WI38 (cell line): Measurements from ENCODE around the gene MT1M.

ENCODE experiments used
- H3K4me3 ChIP-seq: 2 replicates; pipeline ENCODE4 v1.5.1; 2011; ENCODE audit warnings: low read depth, mild to moderate bottlenecking, control low read depth, low read length
- CTCF ChIP-seq: IDR thresholded peaks from 2 replicates; pipeline ENCODE4 v1.5.1; 2012; ENCODE audit warnings: low read depth, mild to moderate bottlenecking, control low read depth, low read length

MT1M gene

GRCh38 chr16:56631197-56631596, 1.3 kb upstream of the MT1M start:
- no peak for TF ChIP-seq CTCF
- H3K4me3 ChIP-seq = no peak overlapping the region

GRCh38 chr16:56631832-56632155, 665 bp upstream of the MT1M start:
- no peak overlapping the region for H3K4me3 ChIP-seq
- TF ChIP-seq CTCF = no peak

GRCh38 chr16:56632848-56633365, 448 bp downstream of the MT1M start:
- no peak overlapping the region for H3K4me3 ChIP-seq
- no peak for TF ChIP-seq CTCF

- TF ChIP-seq CTCF = no peak
- H3K4me3 ChIP-seq = no peak overlapping the region
These were observed 1.1 kb downstream of the MT1M start for GRCh38 chr16:56633535-56633934.

- no peak overlapping the region for H3K4me3 ChIP-seq
These were observed 2.4 kb downstream of the MT1M start for GRCh38 chr16:56634715-56635440.

GRCh38 chr16:56635441-56635967, 3.0 kb downstream of the MT1M start:
- H3K4me3 ChIP-seq = no peak overlapping the region
- TF ChIP-seq CTCF = no peak

More at GRCh38 chr16:56634715-56635440, 2.4 kb downstream of the MT1M start:
- TF ChIP-seq CTCF = no peak

- no peak for TF ChIP-seq CTCF
These were observed 4.4 kb downstream of the MT1M start for GRCh38 chr16:56636616-56637413.

More at GRCh38 chr16:56636616-56637413, 4.4 kb downstream of the MT1M start:
- H3K4me3 ChIP-seq = no peak overlapping the region
